Vein endothelial cell (primary cell): ENCODE measurements around the gene TTC36. TPM values are rescaled to one million over a fixed set of nuclear protein-coding genes. Genes with fewer than 3 reads are reported as not detected.

ENCODE experiments used
- total RNA-seq: library from RNA; depleted of rRNA; stranded (reverse); fragments of >200 nt; gene quantifications from 2 replicates; pipeline ENCODE4 v1.2.3, GENCODE V29; 2012

TTC36 gene
- 0.19 and 2.9 TPM in 2 replicates for total RNA-seq

GRCh38 chr11:118527109-118527508, at the start of gene TTC36:
TSS of gene TTC36 (plus strand) at chr11:118527474. CDS start at chr11:118527495, 21 bp downstream.

GRCh38 chr11:118530683-118531596, 3.7 kb downstream of the TTC36 start, which contains the start of gene TMEM25:
TSS of gene TMEM25 (plus strand) at chr11:118531192. CDS start at chr11:118531802, 610 bp downstream.

GRCh38 chr11:118572061-118572980, 45.0 kb downstream of the TTC36 start, which contains the start of gene ARCN1:
TSS of gene ARCN1 (plus strand) at chr11:118572409. CDS start at chr11:118572548, 139 bp downstream.

Other genes starting within 250 kb of the TTC36 start
- gene CD3E, start 222.7 kb upstream of the TTC36 start, total RNA-seq: 0.33 TPM in 1 of 2 replicates, not detected in the other
- gene CD3D, start 184.8 kb upstream of the TTC36 start, total RNA-seq: not detected in 2 replicates
- gene CD3G, start 183.1 kb upstream of the TTC36 start, total RNA-seq: not detected in 2 replicates
- 55.9 and 60.8 TPM in 2 replicates for gene UBE4A, start 167.9 kb upstream of the TTC36 start, total RNA-seq
- 35.8 and 42.5 TPM in 2 replicates for gene ATP5MG, start 125.9 kb upstream of the TTC36 start, total RNA-seq
- gene KMT2A, start 91.0 kb upstream of the TTC36 start, total RNA-seq: 44.1 and 56.4 TPM in 2 replicates
- 20.9 and 33.6 TPM in 2 replicates for gene TMEM25, start 3.7 kb downstream of the TTC36 start, total RNA-seq
- gene IFT46, start 38.5 kb downstream of the TTC36 start, total RNA-seq: 30.1 and 33.5 TPM in 2 replicates
- gene ARCN1, start 44.9 kb downstream of the TTC36 start, total RNA-seq: 171 and 177 TPM in 2 replicates
- gene PHLDB1, start 80.1 kb downstream of the TTC36 start, total RNA-seq: 122 and 153 TPM in 2 replicates
- gene TREH, start 152.2 kb downstream of the TTC36 start, total RNA-seq: not detected in 2 replicates